GM18502 (cell line): Measurements from ENCODE around the gene CDKN2D.
"Not testable (repeated sequence)": the region's sequence is repeated elsewhere in the genome, so short reads cannot be mapped to it uniquely, and the experiment has no call there.

ENCODE experiments used
- ATAC-seq: cut with Tn5 transposase; IDR thresholded peaks from one replicate; pipeline ENCODE4 v1.9.1; 2021; ENCODE audit warnings: mild to moderate bottlenecking; ENCODE audit not compliant: unreplicated experiment, poor library complexity

CDKN2D gene

GRCh38 chr19:10582091-10582490, 13.3 kb upstream of the CDKN2D start:
- no peak for ATAC-seq

GRCh38 chr19:10580979-10581631, 12.3 kb upstream of the CDKN2D start:
- ATAC-seq: no peak

GRCh38 chr19:10577951-10578350, 9.2 kb upstream of the CDKN2D start:
- no peak for ATAC-seq

- ATAC-seq: no peak
Observed at GRCh38 chr19:10575011-10575716, 6.4 kb upstream of the CDKN2D start.

- no peak for ATAC-seq
Observed at GRCh38 chr19:10574462-10574861, 5.7 kb upstream of the CDKN2D start.

GRCh38 chr19:10573793-10574192, 5.0 kb upstream of the CDKN2D start:
- not testable (repeated sequence) for ATAC-seq

GRCh38 chr19:10568062-10568825, 535 bp downstream of the CDKN2D start:
- ATAC-seq: peak; percentile 14

- ATAC-seq: no peak
Observed at GRCh38 chr19:10567656-10568055, 1.1 kb downstream of the CDKN2D start.

- no peak for ATAC-seq
Observed at GRCh38 chr19:10566658-10567410, 1.9 kb downstream of the CDKN2D start.

GRCh38 chr19:10566408-10566657, 2.4 kb downstream of the CDKN2D start:
- ATAC-seq: no peak

GRCh38 chr19:10565567-10566407, 3.0 kb downstream of the CDKN2D start, which contains the start of gene KRI1:
KRI1 (minus strand) TSS chr19:10566010; CDS start chr19:10565999, 11 bp downstream.
- peak; percentile 53 for ATAC-seq

GRCh38 chr19:10565028-10565566, 3.7 kb downstream of the CDKN2D start:
- ATAC-seq: no peak

GRCh38 chr19:10562609-10563008, 6.2 kb downstream of the CDKN2D start:
- ATAC-seq: no peak

- no peak for ATAC-seq
Observed at GRCh38 chr19:10560154-10560553, 8.6 kb downstream of the CDKN2D start.

GRCh38 chr19:10557603-10558197, 11.1 kb downstream of the CDKN2D start:
- ATAC-seq: no peak

GRCh38 chr19:10555610-10555973, 13.2 kb downstream of the CDKN2D start:
- ATAC-seq: no peak

- no peak for ATAC-seq
Observed at GRCh38 chr19:10554760-10555609, 13.8 kb downstream of the CDKN2D start.

GRCh38 chr19:10553943-10554381, 14.8 kb downstream of the CDKN2D start:
- ATAC-seq: peak; percentile 62
